GM23338 (cell line): ENCODE results near the gene GNPTG.
"Not testable (repeated sequence)": the region's sequence is repeated elsewhere in the genome, so short reads cannot be mapped to it uniquely, and the experiment has no call there.

Experiments used
- CTCF ChIP-seq, 2 experiments: fragments of 200-600 bp in 1 of 2; sonication (generic) in 1 of 2; conservative IDR thresholded peaks; 2 replicates each; pipeline versions ENCODE4 v1.5.1 to v1.6.1; 2016 to 2017; ENCODE audit warnings: antibody characterized with exemption in 2 of 2, low read depth in 2 of 2, mild to moderate bottlenecking in 2 of 2, moderate library complexity in 1 of 2
- EZH2 ChIP-seq: fragments of 200-600 bp; sonication (generic); IDR thresholded peaks from one replicate; pipeline ENCODE4 v1.8.0; 2017; ENCODE audit warnings: antibody characterized with exemption, mild to moderate bottlenecking, low read depth; ENCODE audit not compliant: unreplicated experiment
- EZH2phosphoT487 ChIP-seq: fragments of 200-600 bp; sonication (generic); IDR thresholded peaks from one replicate; pipeline ENCODE4 v1.8.1; 2018; ENCODE audit warnings: antibody characterized with exemption; ENCODE audit not compliant: unreplicated experiment
- NANOG ChIP-seq: IDR thresholded peaks from 2 replicates; pipeline ENCODE4 v1.6.1; 2016; ENCODE audit warnings: antibody characterized with exemption, borderline replicate concordance
- POLR2AphosphoS5 ChIP-seq: IDR thresholded peaks from 2 replicates; pipeline ENCODE4 v1.6.1; 2016; ENCODE audit warnings: antibody characterized with exemption, low read depth
- REST ChIP-seq: IDR thresholded peaks from one replicate; pipeline ENCODE4 v1.6.1; 2018; ENCODE audit warnings: antibody characterized with exemption; ENCODE audit not compliant: unreplicated experiment
- ZNF331 ChIP-seq: fragments of 250-450 bp; sonication (Bioruptor Pico); IDR thresholded peaks from 2 replicates; pipeline ENCODE4 v1.5.0; 2020; ENCODE audit warnings: low read depth, mild to moderate bottlenecking, moderate library complexity

GRCh38 chr16:1328136-1328535 lies 23.6 kb upstream of the GNPTG start:
- not testable (repeated sequence) for TF ChIP-seq EZH2phosphoT487; CTCF (conservative IDR thresholded peaks at IDR 0.05; ENCODE audit: low read depth in 2 of 2); POLR2AphosphoS5; REST; NANOG; ZNF331; EZH2
